Measurements from ENCODE around the gene TRIM58. TPM values are rescaled to one million over a fixed set of nuclear protein-coding genes. Genes with fewer than 3 reads are reported as not detected.

Gene TRIM58, protein sequence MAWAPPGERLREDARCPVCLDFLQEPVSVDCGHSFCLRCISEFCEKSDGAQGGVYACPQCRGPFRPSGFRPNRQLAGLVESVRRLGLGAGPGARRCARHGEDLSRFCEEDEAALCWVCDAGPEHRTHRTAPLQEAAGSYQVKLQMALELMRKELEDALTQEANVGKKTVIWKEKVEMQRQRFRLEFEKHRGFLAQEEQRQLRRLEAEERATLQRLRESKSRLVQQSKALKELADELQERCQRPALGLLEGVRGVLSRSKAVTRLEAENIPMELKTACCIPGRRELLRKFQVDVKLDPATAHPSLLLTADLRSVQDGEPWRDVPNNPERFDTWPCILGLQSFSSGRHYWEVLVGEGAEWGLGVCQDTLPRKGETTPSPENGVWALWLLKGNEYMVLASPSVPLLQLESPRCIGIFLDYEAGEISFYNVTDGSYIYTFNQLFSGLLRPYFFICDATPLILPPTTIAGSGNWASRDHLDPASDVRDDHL
- total RNA-seq = under 1 TPM; 0.06 to 0.08 TPM

DNA sequence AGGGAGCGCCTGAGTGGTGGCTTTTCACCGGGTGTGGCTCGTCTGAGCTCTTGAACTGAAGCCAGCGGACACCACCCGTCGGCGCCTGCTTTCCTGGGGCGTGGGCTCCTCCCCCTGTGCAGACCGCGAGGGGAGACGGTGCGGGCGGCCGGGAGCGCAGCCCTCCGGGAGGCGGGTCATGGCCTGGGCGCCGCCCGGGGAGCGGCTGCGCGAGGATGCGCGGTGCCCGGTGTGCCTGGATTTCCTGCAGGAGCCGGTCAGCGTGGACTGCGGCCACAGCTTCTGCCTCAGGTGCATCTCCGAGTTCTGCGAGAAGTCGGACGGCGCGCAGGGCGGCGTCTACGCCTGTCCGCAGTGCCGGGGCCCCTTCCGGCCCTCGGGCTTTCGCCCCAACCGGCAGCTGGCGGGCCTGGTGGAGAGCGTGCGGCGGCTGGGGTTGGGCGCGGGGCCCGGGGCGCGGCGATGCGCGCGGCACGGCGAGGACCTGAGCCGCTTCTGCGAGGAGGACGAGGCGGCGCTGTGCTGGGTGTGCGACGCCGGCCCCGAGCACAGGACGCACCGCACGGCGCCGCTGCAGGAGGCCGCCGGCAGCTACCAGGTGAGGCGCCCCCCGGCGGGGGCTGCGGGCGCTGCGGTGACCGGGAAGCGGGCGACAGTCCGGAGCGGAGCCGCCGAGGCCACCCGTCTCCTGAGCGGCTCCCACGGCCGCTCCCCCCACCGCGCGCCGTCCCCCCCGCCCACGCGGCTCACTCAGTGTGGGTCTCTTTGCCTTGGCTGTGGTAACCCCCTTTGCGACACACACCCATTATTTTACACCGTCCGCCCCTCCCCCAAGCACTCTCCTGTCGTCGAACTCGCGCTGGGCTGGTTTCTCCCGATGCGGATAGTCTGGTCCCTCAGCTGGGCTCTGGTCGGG lies at the start of gene TRIM58:
Gene TRIM58 (plus strand): TSS at position 119 of the 916 bp plus-strand sequence. CDS start 60 bp downstream, at position 179.
- POLR2A ChIA-PET = no interaction called here

DNA sequence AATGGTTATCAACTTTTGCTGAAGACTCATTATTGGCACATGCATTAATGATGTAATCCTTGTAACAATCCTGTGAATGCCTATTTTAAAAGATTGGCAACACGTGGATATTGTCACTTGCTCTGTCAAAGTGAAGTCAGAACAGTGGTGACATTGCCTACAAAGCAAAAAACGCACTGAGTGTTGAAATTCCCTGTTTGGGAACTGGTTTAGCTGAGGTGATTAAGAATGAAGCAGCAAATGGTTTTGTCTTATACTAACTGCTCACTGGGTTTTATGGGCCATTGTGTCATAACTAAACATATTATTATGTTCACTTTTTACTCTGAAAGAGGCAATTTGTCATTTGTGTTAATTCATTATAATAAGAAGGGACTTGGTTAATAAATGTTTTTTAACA lies 44.4 kb upstream of the TRIM58 start:
- ChIA-PET POLR2A (no interaction called here), CTCF (no interaction called here)

More for the DNA sequence above, at the start of gene TRIM58:
- CTCF ChIA-PET = no interaction called here

DNA sequence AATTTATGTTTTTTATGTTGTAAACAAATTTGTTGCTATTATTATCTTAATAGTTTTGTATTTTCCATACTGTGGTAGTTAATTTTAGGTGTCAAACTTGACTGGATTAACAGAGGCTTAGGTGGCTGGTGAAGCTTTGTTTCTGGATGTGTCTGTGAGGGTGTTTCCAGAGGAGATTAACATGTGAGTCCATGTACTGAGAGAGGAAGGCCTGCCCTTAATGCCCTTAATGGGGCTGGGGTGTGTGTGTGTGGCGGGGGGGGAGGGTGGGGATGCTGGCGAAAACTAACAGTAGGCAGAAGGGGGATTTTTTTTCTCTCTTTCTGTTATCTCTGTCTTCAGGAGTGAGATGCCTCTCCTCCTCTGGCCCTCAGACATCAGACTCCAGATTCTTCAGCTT lies 34.9 kb upstream of the TRIM58 start:
- CTCF ChIA-PET = no interaction called here
- POLR2A ChIA-PET = no interaction called here

DNA sequence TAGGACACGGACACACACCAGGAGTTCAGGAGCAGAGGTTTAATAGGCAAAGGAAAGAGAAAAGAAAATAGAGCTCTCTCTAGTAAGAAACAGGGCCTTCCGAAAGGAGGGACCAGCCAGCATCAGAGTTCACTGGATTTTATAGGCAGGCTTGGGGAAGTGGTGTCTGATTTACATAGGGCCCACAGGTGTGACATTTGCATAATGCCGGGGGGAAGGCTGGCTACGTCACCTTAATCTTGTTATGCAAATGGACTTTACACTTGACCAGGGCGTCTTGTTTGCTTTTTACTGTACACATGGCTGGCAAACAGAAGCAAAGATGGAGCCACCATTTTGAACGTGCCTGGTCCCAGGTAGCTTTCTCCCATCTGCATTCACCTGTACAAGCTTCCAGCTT lies 33.0 kb upstream of the TRIM58 start, which contains the start of gene OR14A16:
Gene OR14A16 (minus strand): TSS at position 97 of the 400 bp plus-strand sequence. CDS start 8,390 bp downstream, outside the sequence.
- ChIA-PET POLR2A (no interaction called here), CTCF (no interaction called here)

DNA sequence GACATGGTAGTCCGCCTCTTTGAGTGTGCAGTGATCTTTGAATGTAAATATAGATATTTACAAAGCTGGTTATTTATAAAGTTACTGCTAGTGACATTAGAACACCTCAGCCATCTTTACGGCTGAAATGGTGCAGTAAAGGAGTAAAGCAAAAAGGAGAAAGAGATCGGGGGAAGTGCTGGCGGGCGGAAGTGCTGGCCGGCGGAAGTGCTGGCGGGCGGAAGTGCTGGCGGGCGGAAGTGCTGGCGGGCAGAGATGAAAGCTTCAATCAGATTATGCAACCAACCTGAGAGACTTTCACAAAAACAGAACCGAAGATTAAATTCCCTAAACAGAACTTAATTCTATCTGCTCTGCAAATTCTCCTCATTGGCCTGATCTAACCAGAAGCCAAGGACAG lies 31.6 kb upstream of the TRIM58 start:
- ChIA-PET POLR2A (no interaction called here), CTCF (no interaction called here)

DNA sequence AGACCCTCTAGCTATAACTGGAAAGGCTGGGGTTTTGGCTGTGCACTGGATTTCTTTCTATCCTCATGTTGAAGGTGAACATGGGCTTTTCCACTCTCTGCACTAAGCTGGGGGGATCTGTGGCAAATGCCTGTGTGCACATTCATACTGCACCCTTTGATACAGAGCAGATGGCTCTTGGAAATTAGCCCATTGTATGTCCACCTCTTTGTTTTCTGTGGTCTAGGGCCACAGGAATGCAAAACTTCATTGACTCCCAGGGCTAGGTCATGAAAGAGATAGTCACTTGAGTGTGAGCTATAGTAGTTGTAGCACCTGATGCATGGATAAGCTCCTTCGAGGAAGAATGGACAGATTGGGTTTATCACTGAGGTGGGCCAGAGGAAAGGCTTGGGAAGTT lies 27.3 kb upstream of the TRIM58 start:
- CTCF ChIA-PET = no interaction called here
- POLR2A ChIA-PET = no interaction called here

DNA sequence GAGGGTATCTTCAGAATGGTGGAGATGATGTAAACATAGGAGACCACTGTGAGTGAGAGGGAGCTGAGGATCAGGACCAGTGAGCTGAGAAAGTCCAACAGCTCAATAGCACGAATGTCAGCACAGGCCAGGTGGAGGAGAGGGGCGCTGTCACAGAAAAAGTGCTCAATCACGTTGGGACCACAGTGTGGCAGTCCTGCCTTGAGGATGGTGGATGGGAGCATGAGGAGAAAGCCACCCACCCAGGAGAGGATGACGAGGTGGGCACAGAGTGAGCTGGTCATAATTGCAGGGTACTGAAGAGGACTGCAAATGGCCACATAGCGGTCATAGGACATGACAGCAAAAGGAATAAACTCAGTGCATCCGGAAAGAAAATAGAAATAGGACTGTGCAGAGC lies 23.4 kb upstream of the TRIM58 start:
- POLR2A ChIA-PET = no interaction called here
- CTCF ChIA-PET = no interaction called here

DNA sequence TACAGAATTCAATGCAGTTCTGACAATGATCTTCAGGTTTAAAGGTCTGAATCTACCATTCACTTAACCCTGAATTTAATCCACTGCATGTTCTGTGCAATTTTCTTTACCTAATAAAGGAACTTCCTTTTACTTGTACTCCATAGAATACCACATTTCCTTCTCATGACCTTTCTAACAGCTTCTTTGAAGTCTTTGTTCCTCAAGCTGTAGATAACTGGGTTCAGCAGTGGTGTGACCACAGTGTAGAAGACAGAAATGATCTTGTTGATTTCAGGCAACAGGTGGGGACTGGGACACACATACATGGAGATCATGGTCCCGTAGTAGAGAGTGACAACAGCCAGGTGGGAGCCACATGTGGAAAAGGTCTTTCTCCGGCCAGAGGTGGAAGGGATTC lies 16.2 kb upstream of the TRIM58 start:
- POLR2A ChIA-PET = no interaction called here

DNA sequence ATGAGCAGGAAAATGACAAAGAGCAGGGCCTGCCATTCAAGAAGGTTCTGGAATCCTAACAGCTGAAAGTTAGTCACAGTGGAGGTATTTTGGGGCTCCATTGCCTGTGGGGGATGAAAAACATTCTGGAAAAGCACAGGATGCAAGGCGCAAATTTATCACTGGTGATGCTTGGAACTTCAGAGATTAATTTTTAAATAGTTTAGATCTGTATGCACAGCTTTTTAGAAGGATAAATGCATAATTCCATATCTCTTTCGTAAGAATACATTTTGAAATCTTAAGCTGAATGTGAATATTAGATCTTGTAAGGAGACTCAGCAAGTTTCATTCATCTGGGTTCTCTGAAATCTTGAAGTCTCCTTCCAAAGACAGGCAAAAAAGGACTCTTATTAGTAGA lies 15.2 kb upstream of the TRIM58 start, which contains the start of gene OR11L1:
Gene OR11L1 (minus strand): TSS at position 101 of the 400 bp plus-strand sequence. CDS start 0 bp downstream, at position 101.
- ChIA-PET CTCF (no interaction called here), POLR2A (no interaction called here)

More for the DNA sequence above, 16.2 kb upstream of the TRIM58 start:
- CTCF ChIA-PET = no interaction called here

DNA sequence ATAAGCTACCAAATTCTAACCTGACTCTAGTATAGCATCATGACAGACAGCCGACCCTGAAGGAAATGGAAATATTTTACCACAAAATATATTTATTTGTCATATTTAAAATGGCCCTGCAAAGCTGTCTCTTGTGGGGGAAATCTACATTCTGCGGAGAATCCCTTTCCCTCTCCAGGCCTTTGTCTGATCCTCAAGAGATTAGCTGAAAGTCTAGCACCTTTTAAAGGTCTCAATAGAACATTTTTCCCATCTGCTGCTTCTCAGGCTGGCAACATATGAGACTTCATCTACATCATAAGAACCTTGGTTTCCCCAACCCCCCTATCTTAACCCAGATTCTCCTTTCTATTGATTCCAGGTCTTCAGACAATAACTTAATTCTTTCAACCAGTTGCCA lies 13.6 kb upstream of the TRIM58 start:
- ChIA-PET CTCF (no interaction called here), POLR2A (no interaction called here)

DNA sequence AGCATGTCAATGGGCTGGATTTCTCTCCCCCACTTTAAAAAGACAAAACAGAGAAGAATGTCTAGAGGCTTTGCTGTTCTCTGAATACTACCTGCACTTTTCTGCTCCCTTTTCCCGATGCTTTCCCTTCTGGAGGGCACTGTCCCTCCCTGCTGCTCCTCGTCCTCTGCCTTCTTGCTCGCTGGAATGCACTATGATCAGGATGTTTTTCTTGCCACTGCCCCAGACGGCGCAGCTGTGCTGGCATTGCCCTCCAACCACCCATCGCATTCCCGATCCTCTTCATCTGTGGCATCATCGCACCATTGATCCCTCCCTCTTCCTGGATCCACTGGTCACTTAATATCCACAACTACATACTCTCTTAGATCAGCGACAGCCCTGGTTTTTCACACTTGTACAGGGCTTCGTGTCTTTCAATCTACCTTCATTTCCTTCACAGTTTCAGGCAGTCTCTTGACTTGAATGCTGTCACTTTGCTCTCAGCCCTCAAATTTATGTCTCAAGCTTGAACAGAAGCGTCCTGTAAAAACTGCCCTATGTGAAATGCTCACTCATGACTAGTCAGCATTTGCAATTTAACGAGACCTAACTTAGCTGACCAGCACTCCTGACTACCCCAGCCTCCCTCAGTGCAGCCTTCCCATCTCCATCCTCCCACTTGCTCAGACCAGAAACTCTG lies 11.8 kb upstream of the TRIM58 start:
- ChIA-PET CTCF (no interaction called here), POLR2A (no interaction called here)

DNA sequence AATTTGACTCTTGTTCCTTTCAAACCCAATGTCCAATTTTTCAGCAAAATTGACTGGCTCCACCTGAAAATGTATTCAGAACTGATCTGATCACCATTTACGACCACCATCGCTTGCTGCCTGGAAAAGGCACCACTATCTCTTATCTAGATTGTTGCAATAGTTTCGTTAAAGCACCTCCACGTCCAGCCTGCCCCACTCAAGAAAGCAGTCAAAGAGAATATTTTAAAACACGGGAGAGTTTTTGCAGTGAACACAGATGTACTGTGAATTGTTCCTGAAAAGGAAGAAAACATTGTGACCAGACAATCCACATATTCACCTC lies 11.3 kb upstream of the TRIM58 start:
- CTCF ChIA-PET = no interaction called here
- POLR2A ChIA-PET = no interaction called here

DNA sequence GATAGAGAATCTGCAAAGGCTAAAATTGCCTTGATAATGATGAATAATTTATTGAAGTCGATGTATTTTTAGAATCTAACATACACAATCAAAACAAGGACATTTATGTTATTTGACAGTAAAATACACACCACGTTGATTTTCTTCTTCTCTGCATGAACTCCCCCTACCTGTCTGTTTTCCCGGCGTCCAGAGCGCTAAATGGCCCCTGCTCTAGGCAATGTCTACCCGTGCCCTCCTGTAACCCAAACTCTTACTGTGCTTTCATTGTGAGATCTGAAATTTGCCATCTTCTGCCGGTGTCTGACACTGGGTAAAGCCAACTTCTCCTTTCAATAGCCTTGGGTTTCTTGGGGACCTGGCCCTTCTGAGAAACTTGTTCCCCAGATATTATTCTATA lies 8.6 kb upstream of the TRIM58 start:
- ChIA-PET POLR2A (no interaction called here), CTCF (no interaction called here)

DNA sequence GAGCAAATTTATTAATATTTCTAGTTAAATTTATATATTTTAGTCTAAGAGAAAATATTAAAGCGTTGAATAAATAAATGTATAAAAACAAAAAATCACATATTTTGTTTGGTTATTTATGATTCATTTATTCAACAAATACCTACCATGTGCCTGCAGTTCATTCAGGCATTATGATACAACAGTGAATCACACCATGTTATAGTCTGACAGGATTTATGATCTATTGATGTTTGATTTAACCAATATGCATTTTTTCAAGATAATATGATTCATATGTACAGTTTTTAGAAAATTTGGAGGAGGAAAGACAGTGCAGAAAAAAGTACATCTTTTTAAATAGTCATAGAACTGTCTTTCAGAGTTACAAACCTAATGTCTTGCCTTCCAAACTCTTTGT lies 7.4 kb upstream of the TRIM58 start:
- ChIA-PET CTCF (no interaction called here), POLR2A (no interaction called here)

DNA sequence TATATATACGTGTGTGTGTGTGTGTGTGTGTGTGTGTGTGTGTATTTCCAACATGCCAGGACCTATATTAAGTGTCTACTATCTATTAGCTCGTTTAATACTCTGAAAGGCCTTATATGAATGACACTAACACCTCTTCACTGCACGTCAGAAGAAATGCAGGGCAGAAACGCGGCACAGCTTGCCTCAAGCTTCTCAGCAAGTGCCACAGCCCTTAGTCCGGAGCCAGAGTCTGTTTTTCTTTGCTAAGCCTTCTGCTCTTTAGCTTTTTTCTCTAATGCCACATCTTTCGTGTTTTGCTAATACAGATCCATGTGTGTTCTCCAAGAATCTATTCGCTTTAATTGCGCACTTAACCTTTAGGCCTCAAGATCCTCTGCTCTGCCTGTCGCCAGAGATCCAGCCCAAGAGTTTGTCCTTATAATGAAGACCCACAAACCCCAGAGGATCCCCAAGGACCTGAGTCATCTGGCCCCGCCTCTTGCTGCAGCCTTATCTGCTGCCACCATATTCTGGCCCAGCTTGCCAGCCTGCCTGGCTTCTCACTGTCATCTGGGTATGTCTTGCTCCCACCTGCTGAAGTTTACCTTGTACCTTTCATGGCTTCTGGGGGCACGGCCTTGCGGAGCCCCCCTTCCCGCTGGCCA lies 2.0 kb upstream of the TRIM58 start:
- CTCF ChIA-PET = no interaction called here
- POLR2A ChIA-PET = no interaction called here

DNA sequence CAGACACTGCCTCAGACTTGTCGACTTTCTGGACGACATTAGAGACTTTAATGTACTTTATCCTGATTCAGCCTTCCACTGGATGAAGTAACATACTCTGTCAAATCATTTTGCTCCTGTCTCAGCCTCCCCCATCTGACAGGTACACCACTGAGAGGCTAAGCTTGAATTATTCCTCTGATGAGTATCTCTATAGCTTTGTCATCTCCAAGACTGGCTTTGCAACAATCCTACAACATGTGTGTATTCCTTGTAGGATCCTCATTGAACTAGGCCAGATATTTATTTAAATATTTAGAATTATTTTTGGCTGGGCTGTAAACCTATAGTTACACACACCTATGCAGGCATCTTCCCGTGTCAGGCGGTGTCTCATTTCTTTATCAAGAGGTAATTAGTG lies 1.1 kb upstream of the TRIM58 start:
- ChIA-PET CTCF (no interaction called here), POLR2A (no interaction called here)

DNA sequence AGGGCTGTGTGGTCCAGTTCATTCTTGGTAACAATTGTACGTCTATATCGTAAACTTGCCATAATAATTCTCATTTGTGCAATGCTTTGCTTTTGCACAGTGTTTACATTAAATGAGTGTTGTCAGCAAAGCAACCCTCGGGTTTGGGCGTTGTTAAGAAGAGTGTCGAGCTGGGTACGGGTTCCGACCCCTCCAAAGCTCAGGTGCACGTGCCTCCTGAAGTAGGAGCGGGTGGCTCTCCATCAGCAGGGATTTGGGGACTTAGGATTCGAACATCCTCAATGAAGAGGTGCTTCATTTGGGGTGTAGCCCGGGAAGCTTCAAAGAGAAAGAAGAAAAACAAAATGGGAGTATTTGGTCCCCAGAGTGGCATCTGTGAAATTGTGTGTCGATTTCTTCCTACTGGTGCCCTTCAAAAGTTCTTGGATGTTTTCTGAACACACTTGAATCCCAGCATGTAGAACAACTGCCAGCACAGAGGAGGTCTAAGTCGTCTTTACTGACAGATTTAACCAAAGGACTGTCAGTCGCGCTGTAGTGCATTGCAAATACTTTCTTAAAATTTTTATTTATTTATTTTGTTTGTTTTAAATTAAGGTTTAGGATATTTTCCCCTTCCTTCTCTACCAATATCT lies 1.1 kb downstream of the TRIM58 start:
- CTCF ChIA-PET = no interaction called here
- POLR2A ChIA-PET = no interaction called here

DNA sequence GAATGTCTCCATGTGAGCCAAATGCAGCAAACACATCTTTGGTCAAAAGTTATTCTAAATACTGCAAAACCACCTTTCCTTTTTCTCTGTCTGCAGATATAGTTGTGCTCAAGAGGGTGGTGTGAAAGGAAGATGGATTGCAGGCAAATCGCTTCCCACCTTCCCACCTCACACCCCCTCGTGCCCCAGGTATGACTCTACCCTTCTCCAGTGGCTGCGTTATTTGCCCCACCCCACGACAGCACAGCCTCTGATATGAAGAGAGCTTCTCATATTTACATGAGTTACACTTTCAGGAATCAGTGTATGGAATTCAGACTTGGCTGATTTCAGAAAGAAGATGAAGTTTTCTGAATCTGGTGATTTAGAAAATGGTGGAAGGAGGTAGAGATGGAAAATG lies 5.8 kb downstream of the TRIM58 start:
- POLR2A ChIA-PET = no interaction called here
- CTCF ChIA-PET = interaction anchor here (0.5 kb wide), 1 partner anchor 299 kb away, joined by 3 read pairs; no protein-coding TSS in a partner anchor

DNA sequence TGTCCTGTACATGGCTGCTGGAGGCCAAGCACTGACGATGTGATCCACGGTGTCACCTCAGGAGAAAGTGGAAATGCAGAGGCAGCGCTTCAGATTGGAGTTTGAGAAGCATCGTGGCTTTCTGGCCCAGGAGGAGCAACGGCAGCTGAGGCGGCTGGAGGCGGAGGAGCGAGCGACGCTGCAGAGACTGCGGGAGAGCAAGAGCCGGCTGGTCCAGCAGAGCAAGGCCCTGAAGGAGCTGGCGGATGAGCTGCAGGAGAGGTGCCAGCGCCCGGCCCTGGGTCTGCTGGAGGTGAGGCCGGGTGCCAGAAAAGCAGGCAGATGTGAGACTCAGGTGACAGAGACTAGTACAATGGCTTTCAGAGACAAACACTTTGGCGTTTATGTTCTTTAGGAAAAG lies 7.7 kb downstream of the TRIM58 start:
- POLR2A ChIA-PET = no interaction called here
- CTCF ChIA-PET = no interaction called here

DNA sequence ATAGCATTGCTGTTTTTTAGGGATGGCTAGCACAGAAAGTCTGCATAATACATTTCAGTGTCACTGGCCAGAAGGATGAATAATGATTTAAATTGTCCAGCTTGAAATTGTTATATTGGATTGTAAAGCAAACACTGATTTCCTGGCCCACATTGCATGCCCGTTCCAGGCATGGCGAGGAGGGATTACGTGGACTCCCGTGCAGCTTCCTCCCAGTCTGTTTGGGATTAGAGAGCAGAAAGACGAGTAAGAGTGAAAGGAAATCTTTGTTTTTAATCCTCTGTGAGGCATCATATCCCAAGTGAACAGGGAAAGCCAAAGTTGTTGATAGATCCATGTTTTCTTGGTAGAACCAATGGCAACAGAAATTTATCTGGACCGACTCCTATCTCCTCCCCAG lies 8.4 kb downstream of the TRIM58 start:
- POLR2A ChIA-PET = no interaction called here

More for the DNA sequence above, 8.4 kb downstream of the TRIM58 start:
- CTCF ChIA-PET = no interaction called here
